Stimulated activated CD8-positive, alpha-beta memory T cell treated with anti-CD3 and anti-CD28 coated beads, Interleukin-2, amount 100 ng/mL, for 1 hour (primary cell): ENCODE measurements around the gene ADAT3.

Source experiments
- DNase-seq, 2 donors: peaks; one replicate each; pipeline ENCODE4 v3.0.0-alpha.2; 2020; ENCODE audit warnings: low read depth in 2 of 2

The ADAT3 gene

DNA sequence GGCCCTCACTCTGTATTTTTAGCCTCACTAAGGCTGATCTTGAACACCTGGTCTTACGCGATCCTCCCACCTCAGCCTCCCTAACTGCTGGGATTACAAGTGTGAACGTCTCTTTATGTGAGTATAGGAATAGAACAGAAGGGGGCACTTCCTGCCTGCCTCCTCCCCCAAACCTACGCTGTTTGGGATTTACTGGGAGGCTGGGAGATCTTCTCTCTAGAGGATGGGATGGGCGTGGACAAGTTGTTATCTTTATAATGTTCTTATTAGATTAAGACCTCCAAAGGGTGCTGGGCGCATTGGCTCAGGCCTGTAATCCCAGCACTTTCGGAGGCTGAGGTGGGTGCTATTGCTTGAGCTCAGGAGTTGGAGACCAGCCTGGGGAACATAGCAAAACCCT is 32.9 kb downstream of the ADAT3 start:
- no peak for DNase-seq

DNA sequence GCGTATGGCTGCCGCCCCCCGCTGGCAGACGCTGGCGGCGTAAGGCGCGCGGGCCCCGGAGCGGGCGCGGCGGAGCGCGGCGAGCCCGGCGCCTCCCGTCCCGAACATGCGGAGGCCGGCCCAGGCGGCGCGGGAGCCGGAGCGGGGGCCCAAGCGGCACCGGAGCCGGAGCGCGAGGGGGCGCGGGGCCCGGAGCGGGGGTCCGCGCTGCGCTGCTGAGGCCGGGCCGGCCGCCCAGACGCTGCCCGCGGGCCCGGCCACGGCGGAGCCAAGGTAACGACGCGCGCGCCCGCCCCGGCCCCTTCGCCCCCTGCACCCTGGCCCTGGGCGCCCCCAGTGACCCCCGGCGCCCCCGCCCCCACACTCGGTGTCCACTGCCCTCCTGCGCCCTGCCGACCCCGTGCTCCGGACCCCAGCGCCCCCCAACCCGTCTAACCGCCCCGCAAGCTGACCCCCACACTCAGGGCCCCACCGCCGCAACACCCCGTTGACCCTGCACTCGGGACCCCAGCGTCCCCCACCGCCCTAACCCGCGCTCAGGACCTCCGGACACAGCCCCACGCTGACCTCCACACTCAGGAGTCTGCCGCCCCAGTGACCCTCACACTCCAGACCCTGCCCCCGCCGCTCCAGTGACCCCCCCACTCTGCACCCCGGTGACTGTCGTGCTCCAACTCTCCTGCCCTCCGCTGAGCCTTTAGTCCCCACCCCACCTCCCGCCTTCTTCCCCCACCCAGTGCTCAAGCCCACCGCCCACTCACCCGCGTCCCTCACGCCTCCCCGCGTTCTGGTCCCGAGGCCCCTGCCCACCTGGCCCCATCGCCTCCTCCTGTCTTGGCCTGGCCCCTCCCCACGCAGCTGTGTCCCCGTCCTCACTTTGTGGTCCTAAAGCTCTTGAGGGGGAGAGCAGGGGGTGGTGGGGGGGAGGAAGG is 36.2 kb downstream of the ADAT3 start, which contains the start of gene CSNK1G2:
Gene CSNK1G2, plus strand, starts transcription at position 27 of the 932 bp plus-strand sequence. CDS start 28,601 bp downstream, outside the sequence.
- peak in 1 of 2 donors; percentile 4 for DNase-seq

DNA sequence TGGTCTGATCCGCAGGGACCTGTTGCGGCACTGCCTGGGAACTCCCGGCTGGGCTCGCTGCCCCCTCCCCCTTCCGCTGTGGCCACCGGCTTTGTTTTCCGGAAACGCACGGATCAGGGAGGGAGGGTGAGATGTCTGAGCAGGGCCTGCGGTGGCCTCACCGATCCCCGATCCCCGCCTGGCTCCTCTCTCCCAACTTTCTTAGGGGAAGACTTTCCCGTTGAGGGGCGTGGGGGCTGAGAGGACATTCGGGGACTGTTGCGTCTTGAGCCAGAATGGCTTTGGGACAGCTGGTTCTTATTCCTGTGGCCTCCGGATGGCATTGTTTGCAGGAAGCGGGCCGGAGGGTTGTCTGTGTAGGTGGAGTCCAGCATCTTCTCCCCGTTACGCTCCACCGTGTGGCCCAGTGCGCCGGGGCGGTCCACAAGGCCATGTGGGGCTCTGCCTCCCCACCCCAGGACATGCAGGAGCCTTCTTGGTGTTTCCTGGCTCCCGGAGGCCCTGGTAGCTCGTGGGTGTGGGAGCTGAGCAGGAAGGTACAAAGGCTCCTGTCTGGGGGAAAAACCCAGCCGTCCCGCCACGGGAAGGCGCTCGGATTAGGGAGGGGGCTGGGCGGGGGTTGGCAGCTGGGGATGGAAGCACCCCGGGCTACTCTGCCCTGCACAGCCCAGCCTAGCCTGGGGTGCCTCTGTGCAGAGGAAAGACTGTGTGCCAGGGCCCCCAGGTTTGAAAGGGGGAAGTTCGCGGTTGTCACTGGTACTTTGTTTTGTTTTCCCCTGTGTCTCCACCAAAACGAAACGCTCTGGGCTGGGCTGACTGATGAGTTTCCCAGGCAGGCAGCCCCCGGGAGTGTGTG is 37.1 kb downstream of the ADAT3 start:
- DNase-seq, result peak; percentile 60 to 62

DNA sequence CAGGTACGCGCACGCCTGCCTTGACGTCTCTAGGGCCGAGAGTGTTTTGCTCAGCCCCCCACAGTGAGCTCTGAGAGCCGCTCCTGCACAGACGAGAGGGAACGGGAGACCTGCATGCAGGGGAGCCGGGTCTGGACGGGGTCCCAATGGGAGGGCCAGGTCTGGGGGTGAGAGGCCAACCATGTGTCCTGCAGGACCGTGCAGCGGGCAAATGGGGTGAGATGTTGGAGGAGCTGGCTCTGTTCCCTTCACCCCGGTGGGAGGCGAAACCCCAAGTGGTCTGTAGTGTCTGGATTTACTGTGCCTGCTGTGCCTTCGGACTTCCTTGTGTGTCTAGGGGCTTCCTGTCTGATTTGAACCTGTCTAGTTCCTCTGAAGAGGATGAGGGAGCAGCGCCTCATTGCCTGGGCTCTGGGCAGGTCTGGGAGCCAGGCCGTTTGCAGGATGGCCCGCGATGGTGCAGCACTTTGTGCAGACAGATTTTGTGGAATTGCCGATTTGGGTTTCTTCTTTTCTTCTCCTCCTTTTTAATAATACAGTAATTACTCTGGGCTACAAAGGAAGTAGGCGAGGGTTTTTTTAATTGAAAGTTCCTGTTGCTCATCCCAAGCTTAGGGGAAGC is 37.8 kb downstream of the ADAT3 start:
- no peak for DNase-seq

- no peak for DNase-seq
Measured at GRCh38 chr19:1943661-1944087, 38.5 kb downstream of the ADAT3 start.

DNA sequence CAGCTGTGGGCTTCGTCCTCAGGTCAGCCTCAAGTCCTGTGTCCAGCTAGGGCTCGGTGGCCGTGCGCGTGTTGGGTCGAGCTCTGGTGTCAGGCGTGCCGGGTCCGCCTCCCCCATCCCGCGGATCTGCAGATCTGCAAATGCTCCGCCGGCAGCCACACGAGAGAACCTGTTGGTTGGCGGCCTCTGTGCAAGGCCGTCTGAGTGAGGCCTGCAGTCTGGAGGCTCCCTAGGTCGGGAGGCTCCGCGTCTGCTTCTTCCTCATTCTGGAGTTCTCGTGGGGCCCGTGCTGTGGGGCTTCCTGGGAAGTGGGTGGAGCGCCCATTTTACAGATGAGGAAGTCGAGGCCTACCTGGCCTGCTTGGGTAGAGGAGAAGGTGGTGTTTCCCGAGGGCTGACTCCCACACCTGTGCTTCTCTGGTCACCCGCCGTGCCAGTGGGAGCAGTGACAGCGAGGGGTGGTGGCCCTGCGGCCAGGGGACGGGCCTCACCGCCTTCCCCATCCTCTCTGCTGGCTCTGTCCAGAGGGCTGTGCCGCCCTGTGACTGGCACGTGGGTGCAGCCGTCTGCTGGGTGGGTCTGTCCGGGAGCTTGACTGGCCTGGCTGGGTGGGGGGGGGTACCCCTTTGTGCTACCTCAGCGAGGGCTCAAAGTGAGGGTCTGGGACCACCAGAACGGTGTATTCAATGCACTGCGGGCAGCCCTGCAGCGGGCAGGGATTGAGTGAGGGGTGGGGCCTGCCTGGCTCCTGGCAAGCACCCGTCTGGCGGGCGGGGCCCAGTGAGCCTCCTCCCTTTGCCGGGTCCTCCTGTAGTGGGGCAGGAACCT is 39.1 kb downstream of the ADAT3 start:
- DNase-seq, result no peak

- no peak for DNase-seq
Measured at GRCh38 chr19:1944916-1945561, 39.8 kb downstream of the ADAT3 start.

DNA sequence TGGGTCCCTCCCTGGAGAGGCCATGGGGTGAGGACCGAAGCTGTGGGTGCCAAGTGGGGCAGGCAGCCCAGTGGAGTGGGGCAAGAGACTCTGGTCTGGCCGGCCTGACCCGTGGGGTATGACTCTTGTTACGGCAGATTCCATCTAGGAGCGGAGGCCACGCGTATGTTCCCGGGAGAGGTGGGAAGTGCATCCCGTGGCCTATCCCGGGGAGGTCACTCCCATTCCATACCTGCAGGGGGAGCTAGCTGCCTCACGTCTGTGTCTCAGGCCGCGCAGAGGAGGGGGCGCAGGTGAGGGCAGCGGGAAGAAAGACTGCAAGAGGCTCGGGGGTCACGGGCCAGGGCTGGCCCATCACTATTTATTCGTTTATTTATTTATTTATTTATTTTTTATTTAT is 40.7 kb downstream of the ADAT3 start:
- no peak for DNase-seq

- DNase-seq, result no peak
Measured at GRCh38 chr19:1947651-1948209, 42.5 kb downstream of the ADAT3 start.

GRCh38 chr19:1949304-1950101 is 44.3 kb downstream of the ADAT3 start:
- no peak for DNase-seq

- no peak for DNase-seq
Measured at GRCh38 chr19:1950640-1951039, 45.4 kb downstream of the ADAT3 start.

- DNase-seq, result no peak
Measured at GRCh38 chr19:1952635-1953034, 47.4 kb downstream of the ADAT3 start.

DNA sequence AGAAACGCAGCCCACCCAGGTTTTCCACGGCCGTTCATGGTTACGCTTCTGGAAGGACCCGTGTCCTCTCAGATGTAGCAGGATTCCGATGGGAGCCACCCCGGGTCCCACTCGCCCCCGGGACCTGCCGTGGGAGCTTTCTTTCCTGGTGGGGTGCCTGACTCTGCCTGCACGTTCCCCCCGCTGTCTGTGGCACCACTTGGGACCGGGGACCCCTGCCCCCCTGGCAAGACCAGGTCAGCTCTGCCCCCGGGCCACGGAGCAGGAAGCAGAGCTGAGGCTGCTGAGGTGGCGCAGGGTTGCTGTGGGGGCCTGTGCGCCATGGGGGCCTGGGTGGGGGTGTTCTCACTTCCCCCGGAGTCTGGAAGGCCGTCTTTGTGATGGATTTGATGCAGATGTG is 47.8 kb downstream of the ADAT3 start:
- DNase-seq, result no peak

DNA sequence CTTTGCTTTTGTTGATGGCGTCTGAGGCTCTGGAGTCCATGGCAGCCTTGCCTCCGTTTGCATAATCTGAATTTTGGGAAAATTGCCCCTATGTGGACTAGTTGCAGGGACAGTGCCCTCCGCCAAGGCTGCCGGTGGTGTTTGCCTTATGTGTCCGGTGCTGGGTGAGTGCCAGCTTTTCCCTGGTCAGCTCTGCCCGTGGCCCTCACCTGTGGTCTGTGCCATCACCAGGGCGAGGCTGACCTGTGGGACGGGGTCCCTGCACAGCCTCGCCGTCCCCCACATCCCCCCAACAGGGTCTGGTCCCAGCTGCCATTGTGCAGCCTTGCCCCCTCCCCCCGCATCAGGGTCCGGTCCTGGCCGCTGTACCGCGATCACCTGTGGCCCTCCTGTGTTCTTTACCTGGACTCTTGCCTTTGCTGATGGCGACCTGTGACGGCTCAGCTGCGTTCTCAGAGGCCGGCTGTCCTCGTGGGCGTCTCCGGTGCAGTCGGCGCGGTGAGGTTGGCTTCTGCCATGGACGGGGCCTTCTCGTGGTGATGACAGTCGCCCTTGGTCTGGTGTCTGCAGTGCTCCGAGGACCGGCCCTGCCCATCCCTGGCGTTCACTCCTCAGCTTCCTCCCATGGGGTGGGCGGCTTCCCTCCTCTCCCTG is 48.4 kb downstream of the ADAT3 start:
- no peak for DNase-seq

- no peak for DNase-seq
Measured at GRCh38 chr19:1954532-1954933, 49.3 kb downstream of the ADAT3 start.

DNA sequence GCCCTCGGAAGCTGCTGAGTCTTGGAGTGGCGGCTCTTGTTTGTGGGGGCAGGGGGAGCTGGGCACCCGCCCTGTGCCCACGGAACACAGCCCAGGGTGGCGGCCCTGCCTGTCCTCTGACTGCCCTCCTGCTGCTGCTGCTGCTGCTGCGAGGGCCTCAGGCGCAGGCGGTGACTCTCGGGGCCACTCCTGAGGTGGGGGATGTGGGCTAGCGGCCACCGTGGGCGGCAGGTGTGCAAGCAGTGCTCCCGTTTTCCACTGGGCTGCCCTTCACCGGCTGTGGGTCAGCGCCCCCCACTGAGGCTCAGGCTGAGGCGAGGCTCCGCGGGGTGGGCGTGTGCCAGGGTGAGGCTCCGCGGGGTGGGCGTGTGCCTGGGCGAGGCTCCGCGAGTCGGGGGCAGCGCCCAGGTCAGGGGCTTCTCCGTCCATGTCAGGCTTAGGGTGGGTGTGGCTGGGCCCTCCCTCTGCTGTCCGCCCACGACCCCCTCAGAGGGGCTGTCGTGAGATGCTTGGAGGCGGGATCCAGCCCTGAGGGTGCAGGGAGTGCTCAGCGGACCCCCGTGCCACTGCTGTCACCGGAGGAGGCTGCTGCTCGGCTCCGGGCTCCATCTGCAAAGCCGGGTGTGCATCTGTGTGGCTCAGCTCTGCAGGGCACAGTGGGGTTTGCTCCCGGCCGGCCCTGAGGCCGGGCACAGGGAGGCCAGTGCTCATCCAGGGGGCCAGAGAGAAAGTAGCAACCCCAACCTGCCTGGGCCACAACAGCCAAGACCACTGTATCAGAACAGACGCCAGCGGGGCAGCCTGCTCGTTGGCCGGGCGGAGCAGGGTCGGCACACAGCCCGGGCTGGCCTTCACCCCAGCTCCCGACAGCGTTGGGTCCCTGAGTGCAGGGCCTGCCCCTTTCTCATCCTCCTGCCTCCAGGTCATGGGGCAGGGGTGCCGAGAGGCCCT is 50.2 kb downstream of the ADAT3 start:
- DNase-seq, result no peak

DNA sequence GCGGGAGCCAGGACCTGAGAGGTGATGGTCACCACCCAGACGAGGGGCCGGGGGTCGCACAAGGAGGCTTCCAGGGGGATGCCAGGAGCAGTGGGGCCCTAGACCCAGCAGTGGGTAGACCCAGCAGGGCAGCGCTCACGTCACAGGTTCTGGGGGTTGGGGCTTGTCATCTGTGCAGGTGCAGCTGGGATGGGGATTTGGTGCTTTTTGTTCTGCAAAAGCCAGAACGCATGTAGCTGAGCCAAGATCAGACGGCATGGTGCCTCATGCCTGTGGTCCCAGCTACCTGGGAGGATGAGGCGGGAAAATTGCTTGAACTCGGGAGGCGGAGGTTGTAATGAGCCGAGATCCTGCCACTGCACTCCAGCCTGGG is 50.9 kb downstream of the ADAT3 start:
- no peak for DNase-seq
